ENCODE measurements around the gene MAP3K7.

The MAP3K7 gene

DNA sequence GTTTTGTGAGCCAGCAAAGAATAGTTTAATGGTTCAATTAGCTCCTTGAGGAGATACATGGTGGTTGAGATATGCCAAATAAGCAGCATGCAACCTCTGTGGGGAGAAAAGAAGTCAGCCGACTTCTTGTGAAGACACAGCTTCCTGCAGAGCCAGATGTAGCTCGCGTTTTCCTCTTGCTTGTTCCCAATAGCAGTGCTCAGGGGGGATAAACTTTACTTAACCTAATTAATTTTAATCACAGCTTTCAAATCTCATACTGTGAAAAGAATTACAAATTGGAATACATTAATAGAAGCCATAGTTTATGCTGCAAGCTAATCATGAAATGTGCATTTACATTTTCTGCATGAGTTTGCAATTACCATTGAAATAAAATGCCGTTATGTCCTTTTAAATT lies 106.2 kb downstream of the MAP3K7 start:
- DNase-seq: no peak

DNA sequence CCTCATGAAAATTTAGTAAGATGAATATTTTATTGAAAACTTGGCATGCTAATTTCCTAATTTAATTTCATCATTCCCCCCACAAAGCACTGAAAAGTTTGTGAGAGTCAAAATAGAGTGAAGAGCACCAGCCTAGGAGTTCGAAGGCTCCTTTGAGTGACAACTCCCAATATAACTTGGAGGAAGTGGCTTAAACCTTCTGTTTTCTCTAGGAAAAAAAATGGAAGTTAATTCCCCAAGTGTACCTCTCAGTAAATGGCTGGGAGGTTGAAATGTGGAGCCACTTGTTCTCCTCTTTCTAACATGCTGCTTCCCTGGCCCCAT lies 107.3 kb downstream of the MAP3K7 start:
- DNase-seq: no peak

DNA sequence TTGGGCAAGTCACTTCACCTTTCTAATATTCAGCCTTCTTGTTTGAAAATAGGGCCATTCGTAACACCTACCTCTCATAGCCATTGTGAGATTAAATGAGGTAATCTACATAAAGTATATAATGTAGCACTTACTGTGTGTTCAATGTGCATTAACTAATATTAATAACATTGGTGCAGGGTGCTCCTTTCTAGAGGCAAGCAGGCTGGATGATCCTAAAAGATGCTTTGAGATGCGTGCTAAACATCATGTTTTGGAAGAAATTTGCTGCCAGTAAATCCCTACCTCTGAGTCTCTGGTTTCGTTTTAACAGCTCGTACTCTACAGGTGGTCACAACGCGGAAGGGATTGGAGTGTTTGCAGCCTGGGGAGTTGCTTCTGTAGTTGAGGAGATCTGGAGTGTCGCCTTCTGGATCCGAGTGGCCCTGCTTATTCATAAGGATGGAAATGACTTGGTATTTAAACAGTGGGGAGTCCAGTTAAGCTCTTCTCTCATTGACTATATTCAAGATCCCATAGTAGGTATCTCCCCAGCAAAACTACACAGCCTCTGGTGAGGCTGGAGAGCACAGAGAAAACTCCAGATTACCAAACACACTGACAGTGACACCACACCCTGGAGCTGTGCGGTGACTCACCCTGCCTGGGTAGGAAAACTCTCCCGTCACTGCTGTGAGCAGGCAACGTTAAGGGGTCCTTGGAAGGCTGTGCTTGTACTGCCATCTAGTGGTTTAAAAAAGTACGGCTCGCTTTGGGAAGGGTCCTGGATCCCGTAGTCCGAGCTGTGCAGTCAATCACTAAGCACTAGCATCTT lies 107.9 kb downstream of the MAP3K7 start:
- peak; percentile 90 for DNase-seq

DNA sequence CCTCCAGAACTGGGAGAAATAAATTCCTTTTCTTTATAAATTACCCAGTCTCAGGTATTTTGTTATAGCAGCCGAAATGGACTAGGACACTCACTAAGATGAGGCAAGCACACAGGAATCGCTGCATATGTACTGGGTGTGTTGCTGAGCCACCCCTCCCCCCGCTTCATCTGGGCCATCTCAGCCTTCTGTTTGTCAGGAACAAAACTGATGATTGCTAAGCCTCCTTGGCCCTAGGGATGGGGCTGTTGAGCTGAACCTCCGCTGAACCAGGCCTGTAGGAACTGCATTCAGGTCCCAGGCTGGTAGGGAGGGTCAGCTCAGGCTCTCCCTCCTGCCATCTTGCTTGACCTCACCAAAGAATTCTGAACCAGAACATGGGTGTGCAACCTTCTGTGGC lies 108.6 kb downstream of the MAP3K7 start:
- no peak for DNase-seq

DNA sequence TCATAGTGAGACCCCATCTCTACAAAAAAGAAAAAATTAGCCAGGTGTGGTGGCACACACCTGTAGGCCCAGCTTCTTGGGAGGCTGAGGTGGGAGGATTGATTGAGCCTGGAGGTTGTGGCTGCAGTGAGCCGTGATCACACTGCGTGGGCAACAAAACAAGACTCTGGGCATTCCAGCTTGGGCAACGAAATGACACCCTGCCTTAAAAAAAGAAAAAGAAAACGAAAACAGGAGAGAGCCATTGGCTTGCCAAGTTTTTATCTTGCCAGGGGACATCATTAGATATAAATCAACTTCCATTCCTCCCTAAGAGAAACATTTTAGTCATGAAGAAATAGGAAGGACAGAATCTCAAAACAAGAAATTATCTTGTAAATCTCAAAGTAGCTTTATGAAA lies 109.5 kb downstream of the MAP3K7 start:
- no peak for DNase-seq

DNA sequence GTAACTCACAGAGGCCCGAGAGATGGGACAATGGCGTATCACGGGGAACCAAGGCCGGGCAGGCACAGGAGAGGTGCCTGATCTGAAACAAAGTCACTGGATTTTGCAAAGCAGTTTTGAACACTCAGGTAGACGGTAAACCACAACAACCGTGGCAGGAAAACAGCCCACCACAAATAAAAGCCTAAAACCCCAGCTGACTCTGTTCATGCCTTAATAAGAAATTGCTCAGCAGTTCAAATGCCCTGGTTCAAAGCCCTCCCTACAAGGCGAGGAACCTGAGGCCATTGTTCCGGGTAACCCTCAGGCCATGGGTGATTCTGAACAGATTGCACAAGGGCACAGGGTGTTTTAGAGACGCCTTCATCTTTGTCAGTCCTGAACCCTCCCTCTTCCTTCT lies 114.2 kb downstream of the MAP3K7 start:
- no peak for DNase-seq

DNA sequence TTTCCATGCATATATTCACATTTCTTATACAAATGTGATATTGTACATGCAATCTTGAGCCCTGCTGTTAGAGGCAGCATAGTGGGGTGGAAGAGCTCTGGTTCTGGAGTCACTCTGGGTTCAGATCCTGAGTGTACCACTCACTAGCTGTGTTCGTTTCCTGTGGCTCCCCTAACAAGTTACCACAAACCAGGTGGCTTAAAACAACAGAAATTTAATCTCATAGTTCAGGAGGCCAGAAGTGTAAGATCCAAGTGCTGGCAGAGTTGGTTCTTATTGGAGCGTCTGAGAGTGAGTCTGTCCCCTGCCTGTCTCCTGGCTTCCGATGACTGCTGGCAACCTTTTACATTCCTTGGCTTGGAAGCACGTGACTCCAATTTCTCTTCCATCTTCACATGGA lies 115.6 kb downstream of the MAP3K7 start:
- DNase-seq: no peak

DNA sequence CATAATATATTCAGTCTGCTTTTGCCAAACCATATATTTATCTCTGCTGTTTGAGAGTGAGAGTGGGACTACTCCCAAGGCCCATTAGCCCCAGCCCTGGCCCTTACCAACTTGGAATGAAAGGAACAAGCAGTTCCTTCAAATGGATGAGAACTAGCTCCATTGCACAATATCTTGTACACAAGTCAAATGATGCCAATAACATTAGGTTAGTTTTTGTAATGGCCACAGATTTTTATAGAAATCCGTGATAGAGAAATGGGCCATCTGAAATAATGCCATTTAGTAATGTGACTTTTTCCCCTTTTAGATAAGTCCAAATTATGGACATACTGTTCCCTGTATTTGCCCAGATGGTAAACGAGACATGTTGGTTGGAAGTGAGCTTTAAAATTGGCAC lies 117.0 kb downstream of the MAP3K7 start:
- no peak for DNase-seq

DNA sequence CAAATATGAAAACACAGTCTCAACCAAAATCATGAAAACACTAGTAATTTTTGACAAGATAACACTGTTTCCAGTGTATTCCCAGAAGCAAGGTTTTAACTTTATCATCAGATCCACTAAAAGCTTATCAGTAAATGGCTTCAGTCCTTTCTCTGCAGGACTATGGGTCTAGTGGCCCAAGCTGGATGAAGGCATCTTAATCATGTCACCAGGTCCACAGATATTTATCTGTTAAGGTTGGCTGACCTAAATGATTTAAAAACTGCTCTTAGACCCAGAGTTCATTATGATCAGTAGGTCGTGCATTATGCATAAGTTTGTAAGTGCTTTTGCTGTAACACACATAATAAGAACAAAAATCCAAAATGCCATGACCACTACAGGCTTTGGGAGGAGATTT lies 118.0 kb downstream of the MAP3K7 start:
- DNase-seq: no peak

DNA sequence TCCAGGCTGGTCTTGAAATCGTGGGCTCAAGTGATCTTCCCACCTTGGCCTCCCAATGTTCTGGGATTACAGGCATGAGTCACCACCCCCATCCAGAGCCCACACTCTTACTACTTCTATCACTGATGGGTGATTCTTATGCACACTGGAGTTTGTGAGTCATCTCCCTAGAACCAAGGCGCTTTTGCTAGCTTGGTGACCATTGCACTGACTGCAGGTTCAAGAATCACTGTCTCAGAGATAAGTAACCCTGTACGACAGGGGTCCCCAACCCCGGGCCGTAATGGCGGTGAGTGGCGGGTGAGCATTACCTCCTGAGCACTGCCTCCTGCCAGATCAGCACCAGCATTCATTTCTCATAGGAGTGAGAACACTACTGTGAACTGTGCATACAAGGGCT lies 118.8 kb downstream of the MAP3K7 start:
- DNase-seq: no peak

DNA sequence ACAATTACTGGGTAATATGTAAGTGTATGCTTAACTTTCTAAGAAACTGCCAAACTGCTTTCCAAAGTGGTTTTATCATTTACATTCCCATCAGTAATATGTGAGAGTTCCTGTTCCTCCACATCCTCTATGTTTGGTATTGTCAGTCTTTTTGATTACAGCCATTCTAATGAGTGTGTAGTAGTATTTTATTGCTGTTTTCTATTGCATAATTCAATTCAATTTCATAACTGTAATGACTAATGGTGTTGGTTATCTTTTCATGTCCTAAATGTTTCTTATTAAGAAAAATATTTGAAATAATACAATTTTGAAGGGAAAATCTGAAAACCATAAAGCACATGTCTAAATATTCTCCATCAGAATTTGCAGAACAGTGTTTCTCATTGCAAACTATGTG lies 119.3 kb downstream of the MAP3K7 start:
- no peak for DNase-seq

DNA sequence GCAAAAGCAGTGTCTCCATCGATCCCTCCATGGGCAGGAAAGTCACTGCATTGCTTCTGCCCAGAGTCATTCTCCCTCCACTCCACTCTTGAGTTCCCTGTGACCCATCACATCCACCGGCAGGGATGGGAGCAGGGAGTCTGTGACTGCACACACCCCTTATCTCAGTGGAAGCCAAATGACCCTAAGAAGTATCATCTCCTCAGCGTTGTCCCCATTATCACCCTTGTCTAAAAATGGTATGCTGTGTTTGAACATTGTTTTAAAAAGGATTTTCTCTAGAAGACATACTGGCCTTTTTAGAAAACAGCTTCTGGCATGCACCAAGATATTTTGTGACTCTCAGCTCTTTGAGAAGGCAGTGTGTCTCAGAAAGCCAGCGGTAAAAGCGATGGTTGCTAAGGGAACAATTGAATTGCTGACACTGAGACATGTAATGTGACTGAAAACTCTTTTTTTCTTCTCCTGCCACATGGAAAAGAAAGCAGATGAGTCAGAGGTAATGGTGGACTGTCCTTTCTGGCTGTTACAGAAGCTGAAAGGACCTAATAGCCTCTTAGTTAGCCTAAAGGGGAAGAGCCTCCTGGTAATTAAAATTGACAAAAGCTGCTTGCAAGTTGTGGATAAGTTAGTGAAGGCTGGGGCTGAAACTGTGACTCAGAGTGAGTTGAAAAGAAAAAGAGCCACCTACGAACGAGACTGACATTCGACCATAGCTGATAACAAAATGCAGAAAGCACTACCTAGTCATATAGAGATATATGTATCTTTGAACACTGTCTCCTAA lies 120.5 kb downstream of the MAP3K7 start:
- no peak for DNase-seq

DNA sequence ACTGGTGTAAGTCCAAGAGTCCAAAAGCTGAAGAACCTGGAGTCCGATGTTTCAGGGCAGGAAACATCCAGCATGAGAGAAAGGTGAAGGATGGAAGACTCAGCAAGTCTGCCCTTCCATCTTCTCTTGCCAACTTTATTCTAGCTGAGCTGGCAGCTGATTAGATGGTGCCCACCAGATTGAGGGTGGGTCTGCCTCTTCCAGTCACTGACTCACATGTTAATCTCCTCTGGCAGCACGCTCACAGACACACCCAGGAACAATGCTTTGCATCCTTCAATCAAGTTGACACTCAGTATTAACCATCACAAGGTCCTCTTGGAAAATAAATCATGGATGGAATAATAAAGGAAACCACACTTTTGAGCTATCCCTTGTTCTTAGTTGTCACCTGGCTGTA lies 121.2 kb downstream of the MAP3K7 start:
- no peak for DNase-seq

DNA sequence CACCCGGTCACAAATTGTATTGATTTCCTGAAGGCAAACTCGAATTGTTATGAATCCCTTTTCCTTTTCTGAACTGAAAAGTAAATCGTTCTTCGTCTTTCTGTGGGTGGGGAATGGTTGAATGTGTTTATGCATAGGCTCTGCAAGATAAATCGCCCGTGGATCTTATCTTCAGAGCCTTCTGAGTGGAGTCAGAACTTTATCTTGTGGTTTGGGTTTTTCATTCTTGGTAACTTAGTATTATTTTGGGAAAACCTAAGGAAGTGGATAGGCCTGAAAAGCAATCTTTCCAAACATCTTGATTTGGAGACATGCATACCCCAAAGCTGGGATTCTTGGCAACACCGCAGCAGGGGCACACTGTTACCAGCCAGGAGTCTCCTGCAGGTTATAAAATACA lies 122.4 kb downstream of the MAP3K7 start:
- DNase-seq: no peak

DNA sequence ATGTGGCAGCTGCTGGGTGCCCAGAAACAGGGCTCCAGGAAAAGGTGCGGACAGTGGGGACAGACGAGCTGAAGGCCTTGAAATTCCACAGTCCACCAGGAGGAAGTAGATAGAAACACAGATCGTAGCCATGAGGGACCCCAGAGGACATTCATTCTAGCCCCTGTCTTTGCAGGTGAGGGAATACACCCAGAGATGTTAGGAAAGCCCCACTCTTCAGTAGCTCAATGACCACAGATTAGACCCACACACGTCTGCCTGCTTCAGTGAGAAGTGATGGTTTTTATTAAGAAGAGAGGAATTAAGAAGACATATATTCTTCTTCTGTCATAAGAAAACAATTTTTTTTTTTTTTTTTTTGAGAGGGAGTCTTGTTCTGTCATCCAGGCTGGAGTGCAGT lies 123.0 kb downstream of the MAP3K7 start:
- DNase-seq: no peak
